ENCODE measurements around the gene LRRC71. TPM values are rescaled to one million over a fixed set of nuclear protein-coding genes. Genes with fewer than 3 reads are reported as not detected.

Gene LRRC71
- total and polyA plus RNA-seq, 7 donors, result 0.07 TPM; not detected in 6

DNA sequence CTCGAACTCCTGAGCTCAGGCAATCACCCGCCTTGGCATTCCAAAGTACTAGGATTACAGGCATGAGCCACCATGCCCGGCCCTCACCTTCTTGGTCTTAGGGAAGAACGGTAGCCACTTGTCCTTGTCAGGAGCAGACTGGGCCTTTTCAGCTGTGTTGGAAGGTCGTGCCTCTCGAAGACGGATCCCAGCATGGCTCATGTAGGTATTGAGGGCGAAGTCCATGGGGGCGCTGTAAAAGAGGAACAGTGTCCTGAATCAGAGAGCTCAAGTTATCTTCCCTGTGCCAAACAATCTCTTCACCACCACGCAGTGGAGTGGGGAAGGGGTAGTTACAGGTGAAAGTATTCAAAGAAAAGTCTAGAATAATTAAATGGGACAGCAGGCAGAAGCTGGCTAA lies 35.9 kb downstream of the LRRC71 start:
- H3K4me1 ChIP-seq, result no peaks in the 10 kb centered on the region
- H3K4me3 ChIP-seq, result no peak overlapping the region
- no peaks in the 10 kb centered on the region for H3K9me3 ChIP-seq
- H3K36me3 ChIP-seq, result peaks cover 29 to 96% (median 60%) of the 10 kb centered on the region in 4 donors
- H3K27ac ChIP-seq, result no peak overlapping the region
- H3K27me3 ChIP-seq, result no peaks in the 10 kb centered on the region
- 87 to 90% methylated on average over 10 of the region's 10 CpGs for WGBS, 2 donors
- no peak for DNase-seq
- TF ChIP-seq POLR2AphosphoS5 (IDR thresholded peaks at IDR 0.05) (no peak), CTCF (IDR thresholded peaks at IDR 0.05) (no peak), EP300 (IDR thresholded peaks at IDR 0.05) (no peak), POLR2A (IDR thresholded peaks at IDR 0.05) (no peak)
- intact Hi-C loops (cut with DNase I), result no loop called here

- 86 to 91% methylated on average over 3 of the region's 3 CpGs for WGBS, 2 donors
- no peak overlapping the region for H3K27ac ChIP-seq
- no peaks in the 10 kb centered on the region for H3K27me3 ChIP-seq
- no peak for TF ChIP-seq CTCF (IDR thresholded peaks at IDR 0.05)
- no peak for TF ChIP-seq POLR2AphosphoS5 (IDR thresholded peaks at IDR 0.05)
- no peak for TF ChIP-seq EP300 (IDR thresholded peaks at IDR 0.05)
- no peak for TF ChIP-seq POLR2A (IDR thresholded peaks at IDR 0.05)
- no peak for DNase-seq
- intact Hi-C loops (cut with DNase I), result no loop called here
- H3K36me3 ChIP-seq, result peaks cover 34 to 96% (median 64%) of the 10 kb centered on the region in 4 donors
- no peaks in the 10 kb centered on the region for H3K9me3 ChIP-seq
- H3K4me1 ChIP-seq, result no peaks in the 10 kb centered on the region
- H3K4me3 ChIP-seq, result no peak overlapping the region
Measured at GRCh38 chr1:156957634-156958033, 37.2 kb downstream of the LRRC71 start.

DNA sequence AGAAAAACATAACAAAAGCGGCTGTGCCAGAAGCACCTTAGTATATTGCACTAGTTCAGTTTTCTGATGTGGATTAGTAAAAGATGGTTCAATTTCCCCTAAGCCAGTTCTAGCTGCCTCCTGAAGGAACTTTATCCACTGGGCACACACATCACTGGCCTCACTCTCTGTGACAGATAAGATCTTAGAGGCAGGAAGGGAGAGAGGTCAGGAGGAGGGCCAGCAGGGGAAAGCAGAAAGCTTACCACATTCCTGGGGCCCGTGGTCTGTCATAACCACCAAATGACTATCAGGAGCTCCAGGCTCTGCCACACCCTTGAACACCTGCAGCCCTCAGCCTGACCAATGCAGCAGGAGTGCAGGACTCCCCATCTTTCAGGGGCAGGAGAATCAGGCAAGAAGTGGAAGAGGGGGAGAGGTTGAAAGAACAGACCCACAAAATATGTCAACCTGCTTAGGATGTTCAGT lies 37.8 kb downstream of the LRRC71 start:
- no peak overlapping the region for H3K27ac ChIP-seq
- peaks cover 38 to 96% (median 61%) of the 10 kb centered on the region in 4 donors for H3K36me3 ChIP-seq
- no peak overlapping the region for H3K4me3 ChIP-seq
- no peaks in the 10 kb centered on the region for H3K27me3 ChIP-seq
- no peaks in the 10 kb centered on the region for H3K9me3 ChIP-seq
- no peak for DNase-seq
- no peak for TF ChIP-seq POLR2A (IDR thresholded peaks at IDR 0.05)
- no peak for TF ChIP-seq CTCF (IDR thresholded peaks at IDR 0.05)
- TF ChIP-seq EP300 (IDR thresholded peaks at IDR 0.05), result no peak
- TF ChIP-seq POLR2AphosphoS5 (IDR thresholded peaks at IDR 0.05), result no peak
- intact Hi-C loops (cut with DNase I), result no loop called here
- H3K4me1 ChIP-seq, result no peaks in the 10 kb centered on the region
- WGBS, 2 donors, result 59 to 60% methylated on average over 2 of the region's 2 CpGs

GRCh38 chr1:156959414-156959813 lies 39.0 kb downstream of the LRRC71 start:
- H3K4me3 ChIP-seq, result no peak overlapping the region
- peaks cover 38 to 99% (median 61%) of the 10 kb centered on the region in 4 donors for H3K36me3 ChIP-seq
- no peaks in the 10 kb centered on the region for H3K27me3 ChIP-seq
- intact Hi-C loops (cut with DNase I), result no loop called here
- no peak for TF ChIP-seq POLR2AphosphoS5 (IDR thresholded peaks at IDR 0.05)
- no peak for TF ChIP-seq POLR2A (IDR thresholded peaks at IDR 0.05)
- no peak for TF ChIP-seq CTCF (IDR thresholded peaks at IDR 0.05)
- no peak for TF ChIP-seq EP300 (IDR thresholded peaks at IDR 0.05)
- no peaks in the 10 kb centered on the region for H3K4me1 ChIP-seq
- H3K9me3 ChIP-seq, result no peaks in the 10 kb centered on the region
- no peak overlapping the region for H3K27ac ChIP-seq
- 75 to 87% methylated on average over 2 of the region's 2 CpGs for WGBS, 2 donors
- DNase-seq, result no peak

GRCh38 chr1:156959925-156960324 lies 39.5 kb downstream of the LRRC71 start:
- peaks cover 38 to 98% (median 58%) of the 10 kb centered on the region in 4 donors for H3K36me3 ChIP-seq
- H3K9me3 ChIP-seq, result no peaks in the 10 kb centered on the region
- H3K27ac ChIP-seq, result no peak overlapping the region
- TF ChIP-seq EP300 (IDR thresholded peaks at IDR 0.05) (no peak), POLR2AphosphoS5 (IDR thresholded peaks at IDR 0.05) (no peak), POLR2A (IDR thresholded peaks at IDR 0.05) (no peak), CTCF (IDR thresholded peaks at IDR 0.05) (no peak)
- H3K4me1 ChIP-seq, result no peaks in the 10 kb centered on the region
- 90 to 95% methylated on average over 6 of the region's 6 CpGs for WGBS, 2 donors
- H3K27me3 ChIP-seq, result no peaks in the 10 kb centered on the region
- intact Hi-C loops (cut with DNase I), result loop anchor here (5.0 kb wide), 1 partner anchor 112 kb away; no protein-coding TSS in a partner anchor
- no peak for DNase-seq
- H3K4me3 ChIP-seq, result no peak overlapping the region
